ENCODE results near the gene TRIM59. TPM values are rescaled to one million over a fixed set of nuclear protein-coding genes. Genes with fewer than 3 reads are reported as not detected.

The TRIM59 gene
- total and polyA plus RNA-seq, 4 donors, result 1.1 to 12.5 (median 3.1) TPM

- H3K9me3 ChIP-seq (ENCODE audit: control insufficient read depth in 4 of 4, insufficient read depth in 3 of 4, low read length in 3 of 4), result no peaks in the 10 kb centered on the region
- no peak overlapping the region for H3K27ac ChIP-seq (ENCODE audit: low read depth in 1 of 2, low read length in 1 of 2)
- H3K4me1 ChIP-seq (ENCODE audit: control insufficient read depth in 5 of 5, insufficient read depth in 5 of 5, low read length in 5 of 5), result no peaks in the 10 kb centered on the region
- ATAC-seq (ENCODE audit: insufficient read depth, low FRiP score) (no peak), DNase-seq (no peak)
- no peak overlapping the region for H3K4me3 ChIP-seq
- no peak overlapping the region for H3K9ac ChIP-seq (ENCODE audit: insufficient read depth in 1 of 2, low read length in 2 of 2)
- no peaks in the 10 kb centered on the region for H3K27me3 ChIP-seq (ENCODE audit: control insufficient read depth in 3 of 3, insufficient read depth in 3 of 3, low read length in 2 of 3)
- TF ChIP-seq, protein P1, sequence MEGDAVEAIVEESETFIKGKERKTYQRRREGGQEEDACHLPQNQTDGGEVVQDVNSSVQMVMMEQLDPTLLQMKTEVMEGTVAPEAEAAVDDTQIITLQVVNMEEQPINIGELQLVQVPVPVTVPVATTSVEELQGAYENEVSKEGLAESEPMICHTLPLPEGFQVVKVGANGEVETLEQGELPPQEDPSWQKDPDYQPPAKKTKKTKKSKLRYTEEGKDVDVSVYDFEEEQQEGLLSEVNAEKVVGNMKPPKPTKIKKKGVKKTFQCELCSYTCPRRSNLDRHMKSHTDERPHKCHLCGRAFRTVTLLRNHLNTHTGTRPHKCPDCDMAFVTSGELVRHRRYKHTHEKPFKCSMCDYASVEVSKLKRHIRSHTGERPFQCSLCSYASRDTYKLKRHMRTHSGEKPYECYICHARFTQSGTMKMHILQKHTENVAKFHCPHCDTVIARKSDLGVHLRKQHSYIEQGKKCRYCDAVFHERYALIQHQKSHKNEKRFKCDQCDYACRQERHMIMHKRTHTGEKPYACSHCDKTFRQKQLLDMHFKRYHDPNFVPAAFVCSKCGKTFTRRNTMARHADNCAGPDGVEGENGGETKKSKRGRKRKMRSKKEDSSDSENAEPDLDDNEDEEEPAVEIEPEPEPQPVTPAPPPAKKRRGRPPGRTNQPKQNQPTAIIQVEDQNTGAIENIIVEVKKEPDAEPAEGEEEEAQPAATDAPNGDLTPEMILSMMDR (IDR thresholded peaks at IDR 0.05; ENCODE audit: control extremely low read depth, extremely low read depth), result no peak
- H3K36me3 ChIP-seq (ENCODE audit: control insufficient read depth in 4 of 4, insufficient read depth in 4 of 4, low read length in 4 of 4), result peaks cover 0 to 38% (median 9%) of the 10 kb centered on the region in 4 donors
- WGBS, 2 donors, result 74 to 82% methylated on average over 5 of the region's 5 CpGs
Measured at GRCh38 chr3:160437083-160437455, 12.5 kb downstream of the TRIM59 start.

- no peak for ATAC-seq (ENCODE audit: insufficient read depth, low FRiP score)
Measured at GRCh38 chr3:160435747-160436146, 13.8 kb downstream of the TRIM59 start.

DNA sequence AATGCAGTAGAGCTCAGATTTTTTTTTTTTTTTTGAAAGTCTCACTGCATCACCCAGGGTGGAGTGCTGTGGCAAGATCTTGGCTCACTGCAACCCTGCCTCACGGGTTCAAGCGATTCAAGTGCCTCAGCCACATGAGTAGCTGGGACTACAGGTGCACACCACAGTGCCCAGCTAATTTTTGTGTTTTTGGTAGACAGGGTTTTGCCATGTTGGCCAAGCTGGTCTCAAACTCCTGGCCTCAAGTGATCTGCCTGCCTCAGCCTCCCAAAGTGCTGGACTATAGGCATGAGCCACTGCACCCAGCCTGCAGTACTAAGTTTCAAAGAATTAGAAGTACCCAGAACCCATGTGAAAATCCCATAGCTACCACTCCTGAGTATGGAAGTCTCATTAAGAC is 14.5 kb downstream of the TRIM59 start:
- TF ChIP-seq, protein P1 (IDR thresholded peaks at IDR 0.05; ENCODE audit: control extremely low read depth, extremely low read depth), result no peak
- no peak for DNase-seq
- peaks cover 3 to 53% (median 13%) of the 10 kb centered on the region in 4 donors for H3K36me3 ChIP-seq (ENCODE audit: control insufficient read depth in 4 of 4, insufficient read depth in 4 of 4, low read length in 4 of 4)
- no peak overlapping the region for H3K4me3 ChIP-seq
- WGBS, 2 donors, result 85 to 88% methylated on average over 2 of the region's 2 CpGs
- no peak for ATAC-seq (ENCODE audit: insufficient read depth, low FRiP score)
- no peaks in the 10 kb centered on the region for H3K27me3 ChIP-seq (ENCODE audit: control insufficient read depth in 3 of 3, insufficient read depth in 3 of 3, low read length in 2 of 3)
- H3K4me1 ChIP-seq (ENCODE audit: control insufficient read depth in 5 of 5, insufficient read depth in 5 of 5, low read length in 5 of 5), result no peaks in the 10 kb centered on the region
- no peak overlapping the region for H3K9ac ChIP-seq (ENCODE audit: insufficient read depth in 1 of 2, low read length in 2 of 2)
- H3K27ac ChIP-seq (ENCODE audit: low read depth in 1 of 2, low read length in 1 of 2), result no peak overlapping the region
- H3K9me3 ChIP-seq (ENCODE audit: control insufficient read depth in 4 of 4, insufficient read depth in 3 of 4, low read length in 3 of 4), result no peaks in the 10 kb centered on the region

More at GRCh38 chr3:160435747-160436146, 13.8 kb downstream of the TRIM59 start:
- no peak overlapping the region for H3K27ac ChIP-seq (ENCODE audit: low read depth in 1 of 2, low read length in 1 of 2)
- H3K9me3 ChIP-seq (ENCODE audit: control insufficient read depth in 4 of 4, insufficient read depth in 3 of 4, low read length in 3 of 4), result no peaks in the 10 kb centered on the region
- H3K36me3 ChIP-seq (ENCODE audit: control insufficient read depth in 4 of 4, insufficient read depth in 4 of 4, low read length in 4 of 4), result peaks cover 3 to 50% (median 11%) of the 10 kb centered on the region in 4 donors
- no peaks in the 10 kb centered on the region for H3K4me1 ChIP-seq (ENCODE audit: control insufficient read depth in 5 of 5, insufficient read depth in 5 of 5, low read length in 5 of 5)
- TF ChIP-seq, protein P1 (IDR thresholded peaks at IDR 0.05; ENCODE audit: control extremely low read depth, extremely low read depth), result no peak
- H3K4me3 ChIP-seq, result no peak overlapping the region
- no peaks in the 10 kb centered on the region for H3K27me3 ChIP-seq (ENCODE audit: control insufficient read depth in 3 of 3, insufficient read depth in 3 of 3, low read length in 2 of 3)
- WGBS, 2 donors, result 90 to 95% methylated on average over 1 of the region's 1 CpG
- DNase-seq, result no peak
- H3K9ac ChIP-seq (ENCODE audit: insufficient read depth in 1 of 2, low read length in 2 of 2), result no peak overlapping the region

DNA sequence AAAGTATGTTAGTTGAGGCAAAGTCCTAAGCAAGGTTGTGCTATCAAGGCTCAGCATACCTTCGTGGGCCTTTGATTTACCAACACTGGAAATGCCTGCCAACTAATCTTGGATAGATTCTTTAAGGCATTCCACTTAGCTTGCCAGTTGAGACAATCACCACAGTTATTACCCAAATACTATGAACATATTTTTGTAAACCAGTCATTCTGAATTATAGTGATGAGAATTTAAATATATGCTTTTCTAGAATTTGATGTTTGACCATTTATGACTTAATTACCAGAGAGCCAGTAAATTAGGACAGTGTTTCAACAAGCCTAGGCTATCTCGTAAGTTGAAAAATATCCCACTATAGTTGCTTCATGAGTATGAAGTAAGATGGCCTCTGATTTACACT is 15.5 kb downstream of the TRIM59 start:
- no peaks in the 10 kb centered on the region for H3K9me3 ChIP-seq (ENCODE audit: control insufficient read depth in 4 of 4, insufficient read depth in 3 of 4, low read length in 3 of 4)
- 70 to 75% methylated on average over 2 of the region's 2 CpGs for WGBS, 2 donors

More for the DNA sequence above, 15.5 kb downstream of the TRIM59 start:
- peaks cover 3 to 56% (median 16%) of the 10 kb centered on the region in 4 donors for H3K36me3 ChIP-seq (ENCODE audit: control insufficient read depth in 4 of 4, insufficient read depth in 4 of 4, low read length in 4 of 4)
- DNase-seq (no peak), ATAC-seq (ENCODE audit: insufficient read depth, low FRiP score) (no peak)
- TF ChIP-seq, protein P1 (IDR thresholded peaks at IDR 0.05; ENCODE audit: control extremely low read depth, extremely low read depth), result no peak
- H3K27me3 ChIP-seq (ENCODE audit: control insufficient read depth in 3 of 3, insufficient read depth in 3 of 3, low read length in 2 of 3), result no peaks in the 10 kb centered on the region
- no peak overlapping the region for H3K27ac ChIP-seq (ENCODE audit: low read depth in 1 of 2, low read length in 1 of 2)
- H3K4me3 ChIP-seq, result no peak overlapping the region
- H3K9ac ChIP-seq (ENCODE audit: insufficient read depth in 1 of 2, low read length in 2 of 2), result no peak overlapping the region
- H3K4me1 ChIP-seq (ENCODE audit: control insufficient read depth in 5 of 5, insufficient read depth in 5 of 5, low read length in 5 of 5), result no peaks in the 10 kb centered on the region

All from lung (tissue), 12 donors.